ENCODE data around the gene SPCS1. TPM values are rescaled to one million over a fixed set of nuclear protein-coding genes. Genes with fewer than 3 reads are reported as not detected.
A peak's percentile ranks its signal among the peaks of the same experiment; 100 is the strongest.

Gene SPCS1
- total and polyA plus RNA-seq, 2 donors (not counting 1 experiment from before 2014, with no cell fraction given): 49.0 to 151 TPM

GRCh38 chr3:52704611-52705437 is 1.1 kb upstream of the SPCS1 start:
- no peaks in the 10 kb centered on the region for H3K36me3 ChIP-seq (ENCODE audit: control insufficient read depth, insufficient read depth, low read length)
- H4K20me1 ChIP-seq (ENCODE audit: control insufficient read depth, extremely low read depth, insufficient read depth, low read length): no peaks in the 10 kb centered on the region
- no peaks in the 10 kb centered on the region for H3K27me3 ChIP-seq (ENCODE audit: control insufficient read depth, insufficient read depth, low read length)
- peak overlapping the region; percentile 86 for H3K9ac ChIP-seq (ENCODE audit: insufficient read depth, low read length)
- peak overlapping the region; percentile 63 for H2AFZ ChIP-seq (ENCODE audit: low read length)
- TF ChIP-seq CTCF (conservative IDR thresholded peaks at IDR 0.05 in 1 of 2, IDR thresholded peaks at IDR 0.05 in 1 of 2; ENCODE audit: low read depth in 1 of 2, low read length in 2 of 2) (no peak), EZH2 (IDR thresholded peaks at IDR 0.05; ENCODE audit: low read length, missing control alignments) (no peak)
- H3K9me3 ChIP-seq (ENCODE audit: control insufficient read depth, insufficient read depth, low read depth, low read length): no peaks in the 10 kb centered on the region
- H3K4me2 ChIP-seq (ENCODE audit: extremely low read depth, insufficient read depth, low read length): peak overlapping the region; percentile 79
- H3K4me1 ChIP-seq (ENCODE audit: control insufficient read depth, extremely low read depth, insufficient read depth, low read length): peaks cover 5% of the 10 kb centered on the region
- peak overlapping the region; percentile 93 for H3K27ac ChIP-seq (ENCODE audit: insufficient read depth, low read length)
- peak overlapping the region; percentile 50 to 100 (median 92) for H3K4me3 ChIP-seq (replicated peaks in 1 of 4; ENCODE audit: control extremely low read depth in 1 of 4, insufficient read depth in 1 of 4, low read depth in 3 of 4, low read length in 4 of 4)
- peak; percentile 36 to 48 for DNase-seq (ENCODE audit: low read depth in 2 of 2)
- H3K79me2 ChIP-seq (ENCODE audit: control insufficient read depth, insufficient read depth, low read length): peaks cover 63% of the 10 kb centered on the region

DNA sequence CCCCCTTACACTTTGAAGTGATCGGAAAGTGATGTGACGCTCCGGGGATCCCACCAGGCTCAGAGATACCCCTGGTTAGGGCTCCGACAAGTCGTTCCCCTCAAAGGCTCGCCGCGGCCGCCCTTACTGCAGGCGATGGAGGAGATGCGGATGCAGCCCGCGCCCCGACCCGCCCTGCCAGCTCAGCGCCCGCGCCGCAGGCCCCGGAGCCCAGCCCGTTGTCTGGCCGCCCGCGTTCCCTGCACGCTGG is 543 bp upstream of the SPCS1 start:
- Histone ChIP-seq H3K79me2 (ENCODE audit: control insufficient read depth, insufficient read depth, low read length) (peaks cover 59% of the 10 kb centered on the region), H3K27me3 (ENCODE audit: control insufficient read depth, insufficient read depth, low read length) (no peaks in the 10 kb centered on the region), H3K27ac (ENCODE audit: insufficient read depth, low read length) (peak overlapping the region; percentile 93), H3K36me3 (ENCODE audit: control insufficient read depth, insufficient read depth, low read length) (no peaks in the 10 kb centered on the region), H3K9me3 (ENCODE audit: control insufficient read depth, insufficient read depth, low read depth, low read length) (no peaks in the 10 kb centered on the region), H3K4me2 (ENCODE audit: extremely low read depth, insufficient read depth, low read length) (peak overlapping the region; percentile 79), H2AFZ (ENCODE audit: low read length) (peak overlapping the region; percentile 63), H3K9ac (ENCODE audit: insufficient read depth, low read length) (peak overlapping the region; percentile 86), H3K4me1 (ENCODE audit: control insufficient read depth, extremely low read depth, insufficient read depth, low read length) (peaks cover 5% of the 10 kb centered on the region), H4K20me1 (ENCODE audit: control insufficient read depth, extremely low read depth, insufficient read depth, low read length) (no peaks in the 10 kb centered on the region), H3K4me3 (replicated peaks in 1 of 4; ENCODE audit: control extremely low read depth in 1 of 4, insufficient read depth in 1 of 4, low read depth in 3 of 4, low read length in 4 of 4) (peak overlapping the region; percentile 50 to 100 (median 92))
- TF ChIP-seq EZH2 (IDR thresholded peaks at IDR 0.05; ENCODE audit: low read length, missing control alignments) (no peak), CTCF (conservative IDR thresholded peaks at IDR 0.05 in 1 of 2, IDR thresholded peaks at IDR 0.05 in 1 of 2; ENCODE audit: low read depth in 1 of 2, low read length in 2 of 2) (no peak)
- DNase-seq (ENCODE audit: low read depth in 2 of 2): no peak

GRCh38 chr3:52707585-52707984 is 1.7 kb downstream of the SPCS1 start:
- Histone ChIP-seq H3K79me2 (ENCODE audit: control insufficient read depth, insufficient read depth, low read length) (peaks cover 44% of the 10 kb centered on the region), H2AFZ (ENCODE audit: low read length) (no peak overlapping the region), H3K9ac (ENCODE audit: insufficient read depth, low read length) (no peak overlapping the region), H3K36me3 (ENCODE audit: control insufficient read depth, insufficient read depth, low read length) (no peaks in the 10 kb centered on the region), H3K4me2 (ENCODE audit: extremely low read depth, insufficient read depth, low read length) (no peak overlapping the region), H3K4me3 (replicated peaks in 1 of 4; ENCODE audit: control extremely low read depth in 1 of 4, insufficient read depth in 1 of 4, low read depth in 3 of 4, low read length in 4 of 4) (peak overlapping the region in 1 of 4 experiments; percentile 100), H3K27ac (ENCODE audit: insufficient read depth, low read length) (no peak overlapping the region), H3K27me3 (ENCODE audit: control insufficient read depth, insufficient read depth, low read length) (no peaks in the 10 kb centered on the region), H3K4me1 (ENCODE audit: control insufficient read depth, extremely low read depth, insufficient read depth, low read length) (peaks cover 5% of the 10 kb centered on the region), H4K20me1 (ENCODE audit: control insufficient read depth, extremely low read depth, insufficient read depth, low read length) (no peaks in the 10 kb centered on the region), H3K9me3 (ENCODE audit: control insufficient read depth, insufficient read depth, low read depth, low read length) (no peaks in the 10 kb centered on the region)
- TF ChIP-seq CTCF (conservative IDR thresholded peaks at IDR 0.05 in 1 of 2, IDR thresholded peaks at IDR 0.05 in 1 of 2; ENCODE audit: low read depth in 1 of 2, low read length in 2 of 2): no peak
- no peak for TF ChIP-seq EZH2 (IDR thresholded peaks at IDR 0.05; ENCODE audit: low read length, missing control alignments)
- DNase-seq (ENCODE audit: low read depth in 2 of 2): peak in 1 of 2 donors; percentile 17
